MM.1S (cell line): ENCODE data around the gene ALDH1A3.

Experiments
- DNase-seq: peaks from one replicate; pipeline ENCODE4 v3.0.0-alpha.2; 2015
- H2AFZ ChIP-seq: fragments of 300-600 bp; sonication (generic); 2 replicates; pipeline ENCODE4 v1.6.0; 2016; ENCODE audit warnings: antibody characterized with exemption, low read length
- H3F3A ChIP-seq: fragments of 300-600 bp; sonication (generic); 2 replicates; pipeline ENCODE4 v1.6.1; 2016; ENCODE audit warnings: mild to moderate bottlenecking, antibody characterized with exemption, low read length, moderate library complexity, mixed read lengths; ENCODE audit not compliant: insufficient read depth
- H3K27ac ChIP-seq: fragments of 300-600 bp; sonication (generic); 2 replicates; pipeline ENCODE4 v1.5.1; 2016; ENCODE audit warnings: mild to moderate bottlenecking, low read length
- H3K27me3 ChIP-seq: fragments of 300-600 bp; sonication (generic); replicated peaks from 2 replicates; pipeline ENCODE4 v1.6.0; 2016; ENCODE audit warnings: low read length; ENCODE audit not compliant: insufficient read depth
- H3K36me3 ChIP-seq: fragments of 300-600 bp; sonication (generic); replicated peaks from 2 replicates; pipeline ENCODE4 v1.6.1; 2016; ENCODE audit warnings: mild to moderate bottlenecking, low read length, mixed read lengths; ENCODE audit not compliant: insufficient read depth
- H3K4me1 ChIP-seq: fragments of 300-600 bp; sonication (generic); 2 replicates; pipeline ENCODE4 v1.6.1; 2016; ENCODE audit warnings: low read length, mixed read lengths
- H3K4me2 ChIP-seq: fragments of 300-600 bp; sonication (generic); 2 replicates; pipeline ENCODE4 v1.6.0; 2016; ENCODE audit warnings: low read depth, low read length
- H3K4me3 ChIP-seq: fragments of 300-600 bp; sonication (generic); 2 replicates; pipeline ENCODE4 v1.5.1; 2016; ENCODE audit warnings: low read length, mixed read lengths
- H3K79me2 ChIP-seq: fragments of 300-600 bp; sonication (generic); 2 replicates; pipeline ENCODE4 v1.6.1; 2016; ENCODE audit warnings: mixed run types, low read length, mixed read lengths
- H3K9ac ChIP-seq: fragments of 300-600 bp; sonication (generic); 2 replicates; pipeline ENCODE4 v1.6.1; 2016; ENCODE audit warnings: low read length, mixed read lengths
- H3K9me2 ChIP-seq: fragments of 300-600 bp; sonication (generic); replicated peaks from 2 replicates; pipeline ENCODE4 v1.6.1; 2016; ENCODE audit warnings: mild to moderate bottlenecking, low read length, mixed read lengths; ENCODE audit not compliant: insufficient read depth
- H3K9me3 ChIP-seq: fragments of 300-600 bp; sonication (generic); replicated peaks from 2 replicates; pipeline ENCODE4 v1.6.1; 2016; ENCODE audit warnings: mild to moderate bottlenecking, low read length, mixed read lengths; ENCODE audit not compliant: insufficient read depth
- H4K20me1 ChIP-seq: fragments of 300-600 bp; sonication (generic); 2 replicates; pipeline ENCODE4 v1.6.1; 2016; ENCODE audit warnings: mild to moderate bottlenecking, low read length, moderate library complexity, mixed read lengths; ENCODE audit not compliant: insufficient read depth
- EZH2 ChIP-seq: fragments of 300-600 bp; sonication (generic); optimal IDR thresholded peaks from 2 replicates; pipeline ENCODE3; 2017; ENCODE audit warnings: low read depth, mild to moderate bottlenecking, antibody characterized with exemption, low read length, mixed read lengths
- EZH2phosphoT487 ChIP-seq: fragments of 300-600 bp; sonication (generic); IDR thresholded peaks from 2 replicates; pipeline ENCODE4 v1.6.1; 2018; ENCODE audit warnings: antibody characterized with exemption, low read length
- TF ChIP-seq, protein P1 (sequence below): fragments of 300-600 bp; sonication (generic); IDR thresholded peaks from 2 replicates; pipeline ENCODE4 v1.5.1; 2016; ENCODE audit warnings: antibody characterized with exemption, low read length, mixed read lengths

ALDH1A3 gene

DNA sequence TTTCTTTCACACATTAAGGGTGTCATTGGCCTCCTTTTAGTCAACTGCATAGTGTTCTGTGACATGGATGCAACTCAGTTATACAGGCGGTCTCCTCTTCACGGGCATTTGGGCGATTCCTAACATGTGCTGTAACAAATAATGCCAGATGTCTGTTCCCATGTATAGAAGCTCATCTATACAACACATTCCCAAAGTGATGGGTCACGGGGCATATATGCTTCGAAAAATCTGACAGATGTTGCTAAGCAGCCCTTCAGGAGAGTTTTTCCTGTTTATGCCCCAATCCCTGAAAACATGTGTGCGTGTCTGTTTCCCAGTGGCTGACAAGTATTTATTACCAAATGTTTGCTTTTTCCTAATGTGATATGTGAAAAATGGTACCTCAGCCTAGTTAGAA, 65.4 kb downstream of the ALDH1A3 start:
- DNase-seq: no peak
- Histone ChIP-seq H3K4me3 (no peak overlapping the region), H3K79me2 (peaks cover 45% of the 10 kb centered on the region), H2AFZ (no peak overlapping the region), H3K9me3 (no peaks in the 10 kb centered on the region), H3K9me2 (no peaks in the 10 kb centered on the region), H3K9ac (no peak overlapping the region), H3K27ac (no peak overlapping the region), H3K4me2 (no peak overlapping the region), H3K36me3 (no peaks in the 10 kb centered on the region), H3K27me3 (no peaks in the 10 kb centered on the region), H4K20me1 (no peaks in the 10 kb centered on the region), H3F3A (no peaks in the 10 kb centered on the region), H3K4me1 (0 out of 2 replicates have a peak, but pooled peaks cover 5% of the 10 kb centered on the region)
- TF ChIP-seq EZH2 (no peak), EZH2phosphoT487 (no peak)
- TF ChIP-seq, protein P1, sequence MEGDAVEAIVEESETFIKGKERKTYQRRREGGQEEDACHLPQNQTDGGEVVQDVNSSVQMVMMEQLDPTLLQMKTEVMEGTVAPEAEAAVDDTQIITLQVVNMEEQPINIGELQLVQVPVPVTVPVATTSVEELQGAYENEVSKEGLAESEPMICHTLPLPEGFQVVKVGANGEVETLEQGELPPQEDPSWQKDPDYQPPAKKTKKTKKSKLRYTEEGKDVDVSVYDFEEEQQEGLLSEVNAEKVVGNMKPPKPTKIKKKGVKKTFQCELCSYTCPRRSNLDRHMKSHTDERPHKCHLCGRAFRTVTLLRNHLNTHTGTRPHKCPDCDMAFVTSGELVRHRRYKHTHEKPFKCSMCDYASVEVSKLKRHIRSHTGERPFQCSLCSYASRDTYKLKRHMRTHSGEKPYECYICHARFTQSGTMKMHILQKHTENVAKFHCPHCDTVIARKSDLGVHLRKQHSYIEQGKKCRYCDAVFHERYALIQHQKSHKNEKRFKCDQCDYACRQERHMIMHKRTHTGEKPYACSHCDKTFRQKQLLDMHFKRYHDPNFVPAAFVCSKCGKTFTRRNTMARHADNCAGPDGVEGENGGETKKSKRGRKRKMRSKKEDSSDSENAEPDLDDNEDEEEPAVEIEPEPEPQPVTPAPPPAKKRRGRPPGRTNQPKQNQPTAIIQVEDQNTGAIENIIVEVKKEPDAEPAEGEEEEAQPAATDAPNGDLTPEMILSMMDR: no peak

DNA sequence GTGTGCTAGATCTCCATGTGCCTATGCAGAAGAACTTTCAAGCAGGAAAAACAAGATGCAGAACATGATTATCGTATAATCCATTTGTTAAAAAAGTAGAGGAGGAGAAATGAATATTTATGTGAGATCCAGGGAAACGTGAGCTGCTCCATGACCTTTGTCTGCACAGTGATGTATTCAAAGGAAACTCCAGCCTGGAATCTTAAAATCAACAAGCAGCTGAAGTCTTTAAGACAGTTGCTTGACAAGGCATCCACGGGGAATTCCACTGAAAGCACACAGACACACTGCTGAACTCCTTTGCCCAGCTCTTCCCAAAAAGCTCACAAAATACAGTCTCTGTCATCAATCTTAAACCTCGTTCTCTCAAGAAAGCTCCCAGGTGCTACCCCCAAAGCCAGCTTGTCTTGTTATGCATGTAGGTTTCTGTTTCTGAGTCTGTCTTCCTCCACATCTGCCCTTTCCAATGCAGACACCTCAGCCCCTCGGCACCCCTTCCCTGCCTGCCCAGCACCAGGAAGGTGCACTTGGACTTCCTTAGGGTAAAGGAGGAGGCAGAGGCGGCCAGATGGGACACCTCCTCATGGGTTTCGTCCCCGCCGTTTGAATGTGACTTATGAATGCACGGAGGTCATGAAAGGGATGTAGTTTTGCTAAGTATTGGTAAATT, 68.3 kb downstream of the ALDH1A3 start:
- Histone ChIP-seq H4K20me1 (no peaks in the 10 kb centered on the region), H3K9ac (no peak overlapping the region), H3K27me3 (no peaks in the 10 kb centered on the region), H3K36me3 (no peaks in the 10 kb centered on the region), H3K4me2 (no peak overlapping the region), H2AFZ (no peak overlapping the region), H3K9me2 (no peaks in the 10 kb centered on the region), H3F3A (no peaks in the 10 kb centered on the region), H3K4me3 (no peak overlapping the region), H3K4me1 (no peaks in the 10 kb centered on the region), H3K79me2 (peaks cover 18% of the 10 kb centered on the region), H3K9me3 (no peaks in the 10 kb centered on the region), H3K27ac (no peak overlapping the region)
- no peak for DNase-seq
- TF ChIP-seq EZH2: no peak
- TF ChIP-seq, protein P1: no peak
- no peak for TF ChIP-seq EZH2phosphoT487

DNA sequence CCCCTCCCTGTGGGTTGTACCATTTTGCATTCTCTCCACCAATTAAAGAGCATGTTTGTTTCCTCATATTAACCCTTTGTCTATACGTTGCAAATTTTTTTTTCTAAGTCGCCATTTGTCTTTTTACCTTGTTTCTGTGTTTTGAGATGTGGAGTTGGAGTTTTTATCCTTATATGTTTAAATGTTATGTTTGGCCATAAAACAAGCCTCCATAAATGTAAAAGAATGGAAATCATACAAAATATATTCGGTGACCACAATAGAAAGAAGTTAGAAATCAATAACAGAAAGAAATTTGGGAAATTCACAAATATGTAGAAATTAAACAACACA, 68.8 kb downstream of the ALDH1A3 start:
- DNase-seq: no peak
- H3K4me2 ChIP-seq: no peak overlapping the region
- no peaks in the 10 kb centered on the region for H3K9me3 ChIP-seq
- H3K4me1 ChIP-seq: no peaks in the 10 kb centered on the region
- no peaks in the 10 kb centered on the region for H3F3A ChIP-seq
- TF ChIP-seq, protein P1: no peak
- TF ChIP-seq EZH2phosphoT487: no peak
- no peak for TF ChIP-seq EZH2
- H3K4me3 ChIP-seq: no peak overlapping the region
- H3K27me3 ChIP-seq: no peaks in the 10 kb centered on the region
- H3K9me2 ChIP-seq: no peaks in the 10 kb centered on the region
- no peaks in the 10 kb centered on the region for H4K20me1 ChIP-seq
- peaks cover 16% of the 10 kb centered on the region for H3K79me2 ChIP-seq
- H2AFZ ChIP-seq: no peak overlapping the region
- no peak overlapping the region for H3K27ac ChIP-seq
- no peak overlapping the region for H3K9ac ChIP-seq
- no peaks in the 10 kb centered on the region for H3K36me3 ChIP-seq
